UCSD-AML1 (cell line): ENCODE data around the gene OR6Q1.

ENCODE experiments used
- DNase-seq: peaks from one replicate; lab custom pipeline; 2025; ENCODE audit not compliant: unreplicated experiment; lab: John Stamatoyannopoulos, UW

Gene OR6Q1

DNA sequence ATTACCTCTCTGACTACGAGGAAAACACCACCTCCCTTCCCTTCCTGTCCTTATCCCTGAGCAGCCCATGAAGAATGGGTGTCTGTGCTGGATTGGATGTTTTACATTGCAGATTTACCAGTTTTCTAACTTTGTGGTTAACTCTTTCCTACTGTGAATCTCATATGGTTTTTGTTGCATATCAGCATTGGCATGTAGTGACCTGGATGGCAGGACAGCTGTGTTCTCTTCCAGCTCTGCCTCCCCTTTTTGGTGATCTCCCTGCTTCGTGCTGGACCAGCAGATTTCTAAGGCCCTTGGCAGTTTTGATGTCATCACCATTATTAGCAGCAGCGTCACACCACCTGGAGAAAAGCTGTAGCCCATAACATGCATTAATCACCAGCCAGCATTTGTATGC lies 26.7 kb downstream of the OR6Q1 start:
- DNase-seq, result no peak

DNA sequence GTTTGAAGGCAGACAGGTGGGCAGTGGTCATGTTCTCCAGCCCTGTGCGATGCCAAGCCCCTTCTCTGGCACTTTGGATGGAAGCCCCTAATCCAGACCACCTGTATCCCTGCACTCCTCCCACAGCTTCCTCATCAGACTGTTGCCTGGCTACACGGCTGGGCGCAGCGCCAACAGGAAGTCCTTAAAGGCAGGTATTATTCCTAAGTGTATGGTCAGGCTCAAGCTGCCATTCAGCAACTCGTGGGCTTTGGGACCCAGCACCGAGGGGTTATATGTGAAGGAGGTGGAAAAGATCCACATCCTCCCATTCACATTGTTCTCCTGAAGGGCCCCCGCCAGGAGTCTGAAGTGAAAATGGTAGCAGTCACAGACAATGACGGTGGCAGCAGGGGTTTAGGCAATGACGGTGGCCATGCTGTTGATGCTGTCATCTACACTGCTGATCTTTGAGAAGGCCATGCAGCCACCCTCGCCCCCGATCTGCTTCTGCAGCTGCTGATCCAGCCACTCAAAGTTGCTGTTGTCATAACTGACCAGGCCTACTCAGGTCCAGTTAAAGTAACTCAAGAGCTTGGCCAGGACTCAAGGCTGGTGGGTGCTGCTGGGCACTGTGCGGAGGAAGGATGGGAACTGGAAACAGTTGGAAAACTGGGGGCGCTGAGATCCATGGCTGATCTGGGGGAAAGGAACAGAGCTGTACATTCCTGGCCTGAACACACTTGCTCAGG lies 27.7 kb downstream of the OR6Q1 start:
- no peak for DNase-seq

DNA sequence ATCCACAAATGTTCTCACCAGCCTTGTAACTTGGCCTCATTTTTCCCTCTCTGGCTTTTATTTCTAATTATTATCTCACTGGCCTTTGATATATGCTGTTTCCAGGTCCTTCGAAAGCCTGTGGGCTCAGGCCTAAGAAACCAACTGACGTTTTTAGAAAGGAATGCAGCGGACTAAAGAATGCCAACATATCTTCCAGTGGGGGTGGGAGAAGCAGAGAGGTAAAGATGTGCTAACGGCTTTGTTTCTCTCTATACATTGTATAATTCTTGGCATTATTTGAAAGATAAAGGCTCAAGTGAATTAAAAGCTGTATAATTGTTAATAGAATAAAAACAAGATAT lies 28.2 kb downstream of the OR6Q1 start:
- no peak for DNase-seq

GRCh38 chr11:58060535-58060934 lies 29.8 kb downstream of the OR6Q1 start:
- no peak for DNase-seq

DNA sequence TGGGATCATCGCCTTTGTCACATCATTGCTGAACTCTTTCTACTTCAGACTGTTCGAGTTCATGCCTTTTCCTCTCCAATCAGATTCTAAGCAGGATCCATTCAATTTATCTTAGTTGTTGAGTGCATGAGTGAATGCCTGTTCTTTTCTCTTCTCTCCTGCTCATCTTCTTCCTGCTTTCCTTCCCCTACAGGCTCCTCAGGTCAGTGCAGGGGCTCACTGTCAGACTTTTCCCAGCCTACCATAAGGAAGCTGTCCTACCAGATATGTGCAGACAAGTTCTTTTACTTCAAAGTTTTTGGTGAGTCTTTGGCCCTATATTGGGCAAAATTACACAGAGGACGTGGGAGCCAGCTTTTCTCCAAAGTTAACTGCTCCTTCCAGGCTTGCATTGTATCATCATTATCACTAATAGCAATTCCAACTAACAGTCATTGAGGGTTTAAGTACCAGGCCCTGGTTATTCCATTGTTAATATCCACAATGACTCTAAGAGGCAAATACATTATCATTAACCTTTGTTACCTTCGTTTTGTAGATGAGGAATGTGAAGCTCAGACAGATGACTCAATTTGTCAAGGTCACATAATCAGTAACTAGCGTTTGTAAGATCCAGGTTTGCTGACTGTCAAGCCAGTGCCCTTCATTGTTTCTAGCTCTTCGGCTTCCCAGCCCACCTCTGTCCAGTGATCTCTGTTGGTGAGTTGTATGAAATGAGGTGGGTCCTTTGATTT lies 30.4 kb downstream of the OR6Q1 start:
- DNase-seq, result no peak

DNA sequence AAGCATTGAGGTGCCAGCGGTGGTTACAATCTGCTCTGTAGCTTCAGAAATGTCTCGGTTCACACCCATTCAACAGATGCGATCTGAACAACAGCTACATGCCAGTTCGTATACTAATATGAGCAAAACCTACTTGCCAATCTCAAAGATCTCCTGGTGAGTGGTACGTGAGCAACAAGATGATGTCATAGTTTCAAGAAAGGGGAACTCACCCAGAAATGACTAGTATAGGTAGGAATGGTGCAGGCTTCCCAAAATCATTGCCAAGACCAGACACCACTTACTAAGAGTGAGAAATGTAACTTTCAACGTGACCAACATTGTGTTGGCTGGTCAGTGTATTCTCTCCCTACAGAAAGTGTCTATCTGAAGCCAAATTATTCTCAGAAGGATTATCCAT lies 31.1 kb downstream of the OR6Q1 start:
- no peak for DNase-seq

DNA sequence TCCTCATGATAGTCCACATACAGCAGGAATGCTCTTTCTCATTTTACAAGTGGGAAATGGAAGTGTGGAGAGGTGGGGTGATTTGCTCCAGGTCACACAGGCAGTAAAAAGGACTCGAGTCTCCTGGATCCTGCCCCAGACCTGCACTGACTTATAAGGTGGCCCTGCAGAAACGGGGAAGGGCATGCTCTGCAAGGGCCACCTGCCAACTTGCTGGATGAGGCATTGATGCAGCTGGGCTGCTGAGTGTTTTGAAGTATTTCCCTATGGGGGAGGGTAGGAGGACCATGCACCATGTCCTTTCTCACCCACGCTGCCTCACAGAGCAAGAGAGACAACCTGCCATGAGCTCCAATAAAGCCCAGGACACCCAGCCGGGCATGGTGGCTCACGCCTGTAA lies 36.9 kb downstream of the OR6Q1 start:
- no peak for DNase-seq

DNA sequence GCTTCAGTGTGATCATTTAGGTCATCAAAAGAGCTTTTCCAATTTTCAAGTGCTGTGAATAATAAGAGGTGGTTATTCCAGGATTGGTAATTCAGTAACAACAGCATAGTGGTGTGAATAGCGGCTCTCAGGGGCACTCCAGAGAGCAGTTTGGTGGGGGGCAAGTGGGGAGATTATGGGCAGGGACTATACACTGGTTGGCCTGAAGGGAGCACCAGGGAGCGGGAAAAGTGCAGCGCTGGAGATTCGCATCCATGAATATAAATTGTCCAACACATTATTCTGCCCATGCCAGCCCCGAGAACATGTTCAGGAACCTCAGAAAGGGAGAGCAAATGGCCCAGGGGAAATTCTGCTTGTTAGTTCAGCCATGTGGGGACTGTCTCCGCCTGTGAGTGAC lies 37.9 kb downstream of the OR6Q1 start:
- no peak for DNase-seq

GRCh38 chr11:58070585-58070984 lies 39.8 kb downstream of the OR6Q1 start:
- no peak for DNase-seq

DNA sequence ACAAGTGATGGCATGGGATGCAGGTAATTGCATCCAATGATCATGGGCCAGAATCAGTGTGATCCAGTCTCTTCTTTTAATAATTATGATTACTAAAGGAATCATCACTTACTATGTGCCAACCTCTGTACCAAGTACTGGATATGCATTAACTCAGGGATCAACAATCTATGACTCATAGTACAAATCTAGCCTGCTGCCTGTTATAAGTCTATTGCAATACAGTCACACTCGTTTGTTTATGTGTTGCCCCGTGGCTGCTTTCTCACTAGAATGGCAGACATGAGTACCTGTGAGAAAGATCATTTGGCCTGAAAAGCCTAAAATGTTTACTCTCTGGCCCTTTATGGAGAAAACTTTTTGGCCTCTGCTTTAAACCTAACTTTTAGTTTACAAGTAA lies 45.0 kb downstream of the OR6Q1 start:
- DNase-seq, result no peak
